GM18511 (cell line): ENCODE data around the gene SUSD4.

Experiments
- ATAC-seq: cut with Tn5 transposase; IDR thresholded peaks from one replicate; pipeline ENCODE4 v1.9.1; 2021; ENCODE audit warnings: mild to moderate bottlenecking, moderate library complexity; ENCODE audit not compliant: unreplicated experiment

The SUSD4 gene

DNA sequence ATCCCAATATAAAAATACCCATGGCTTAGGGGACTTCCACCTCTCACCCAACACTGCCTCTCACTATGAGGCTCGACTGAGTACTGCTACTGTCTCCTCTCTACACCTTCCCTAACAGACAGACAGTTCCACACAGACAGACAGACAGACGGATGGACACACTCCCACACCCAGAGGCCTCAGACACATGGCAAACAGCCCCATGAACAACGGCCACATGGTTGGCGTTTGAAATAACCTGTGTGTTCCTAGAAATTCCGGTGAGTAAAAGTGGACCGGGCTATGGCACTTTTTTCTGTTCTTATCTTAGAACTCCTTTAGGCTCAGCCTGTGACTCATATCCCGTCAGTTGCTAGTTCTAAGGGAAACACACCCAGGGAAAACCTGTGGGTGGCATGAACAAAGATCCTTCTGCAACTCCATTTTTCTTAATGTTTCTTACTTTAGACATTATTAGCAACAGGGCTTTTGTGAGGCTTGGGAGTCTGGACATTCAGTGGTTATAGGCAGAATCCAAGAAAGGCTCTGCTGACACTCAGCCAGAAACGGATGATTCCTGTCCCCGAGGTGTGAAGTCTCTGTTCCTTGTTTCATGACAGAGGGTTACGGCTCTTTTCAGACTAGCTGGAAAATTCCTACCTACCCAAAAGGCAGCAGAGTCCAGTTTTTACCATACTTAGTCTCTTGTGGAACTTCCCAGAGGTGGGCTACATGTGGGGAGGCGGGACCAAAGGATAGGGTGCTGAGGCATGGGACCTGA, 130.4 kb downstream of the SUSD4 start:
- ATAC-seq = no peak

DNA sequence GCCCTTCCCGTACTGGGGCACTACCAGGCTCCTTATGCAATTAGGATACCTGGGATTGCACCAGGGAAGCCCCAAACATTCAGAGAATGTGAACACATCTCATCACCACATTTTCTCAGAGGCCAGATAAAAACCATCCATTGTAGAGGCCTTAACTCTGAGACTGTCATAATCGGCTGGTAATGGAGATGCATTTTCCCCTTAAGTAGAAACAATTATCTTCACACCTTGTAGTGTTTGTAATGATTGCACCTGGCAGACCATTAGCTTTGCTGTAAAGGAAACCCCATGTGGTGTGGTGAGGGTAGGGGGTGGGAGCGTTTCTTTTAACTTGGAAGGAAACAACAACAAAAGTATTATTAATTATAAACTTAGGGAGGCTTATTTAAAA, 131.0 kb downstream of the SUSD4 start:
- ATAC-seq = no peak

DNA sequence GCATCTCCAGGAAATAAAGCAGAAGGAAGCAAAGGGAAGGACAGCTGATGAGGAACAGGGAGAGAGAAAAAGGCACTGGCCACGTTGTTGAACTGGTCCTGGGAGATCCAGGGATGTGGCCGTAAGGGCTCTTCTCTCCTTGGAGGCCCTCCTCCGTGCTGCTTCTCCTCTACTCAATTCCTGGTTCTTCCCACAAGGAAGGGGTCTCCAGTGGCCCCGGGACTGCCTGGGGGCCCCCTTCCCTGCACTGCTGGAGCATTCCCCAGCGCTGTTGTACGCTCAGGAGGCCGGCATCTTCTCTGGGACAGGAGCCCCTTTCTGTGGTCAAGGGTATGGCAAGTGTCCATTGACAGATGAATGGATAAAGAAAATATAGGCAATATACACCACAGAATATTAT, 132.4 kb downstream of the SUSD4 start:
- no peak for ATAC-seq

DNA sequence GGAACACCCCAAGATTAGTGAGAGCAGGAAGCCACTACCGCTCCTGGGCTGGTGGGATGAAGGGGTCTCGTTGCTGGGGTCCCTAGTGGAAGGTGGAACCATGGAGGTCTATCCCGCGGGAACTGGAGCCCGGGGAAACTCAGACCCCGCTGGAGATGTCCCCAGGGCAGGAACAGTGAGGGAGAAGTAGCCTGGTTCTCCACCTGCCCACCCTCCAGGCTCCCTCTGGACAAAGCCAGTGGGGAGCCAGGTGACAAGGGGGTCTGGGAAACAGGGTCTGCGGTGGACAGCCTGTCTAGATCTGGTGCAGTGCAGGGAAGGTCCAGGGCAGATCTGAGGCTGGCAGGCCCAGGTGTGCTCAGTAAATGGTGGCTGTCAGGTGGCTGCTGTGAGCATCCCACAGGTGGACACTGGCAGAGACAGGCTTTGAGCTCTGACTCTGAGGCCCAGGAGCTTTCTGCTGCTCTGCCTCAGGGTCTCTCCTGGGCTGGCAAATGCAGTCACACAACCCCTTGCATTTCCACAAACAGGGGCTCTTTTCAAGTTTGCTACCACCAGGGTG, 132.9 kb downstream of the SUSD4 start:
- ATAC-seq = no peak

GRCh38 chr1:223230161-223230881, 133.7 kb downstream of the SUSD4 start:
- ATAC-seq = no peak

- no peak for ATAC-seq
These were observed 134.2 kb downstream of the SUSD4 start for GRCh38 chr1:223229756-223230155.

DNA sequence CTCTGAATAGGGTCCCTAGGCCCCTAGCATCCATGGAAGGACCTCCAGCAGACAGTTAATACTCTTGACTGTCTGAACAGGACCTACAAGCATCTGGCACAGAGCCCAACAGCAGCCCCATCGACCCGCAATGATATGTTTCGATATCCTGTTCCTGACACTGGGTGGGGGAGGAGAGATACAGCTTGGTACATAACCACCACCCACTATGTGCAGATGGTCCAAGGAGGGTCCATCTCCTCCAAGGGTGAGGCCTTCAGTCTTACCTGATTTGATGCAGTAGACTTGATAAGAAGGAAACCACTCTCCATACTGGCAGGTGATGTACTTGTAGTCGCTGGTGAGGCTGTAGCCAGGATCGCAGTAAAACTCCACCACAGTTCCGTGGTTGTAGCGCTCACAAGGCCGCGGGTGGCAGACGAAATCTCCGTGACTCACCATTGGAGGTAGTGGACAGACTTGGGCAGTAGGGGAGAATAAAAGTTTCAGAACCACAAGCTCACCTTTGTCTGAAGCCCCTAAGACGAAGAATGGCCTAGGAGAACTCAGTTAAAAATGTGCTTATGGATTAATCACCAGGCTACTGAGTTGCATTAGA, 134.9 kb downstream of the SUSD4 start:
- ATAC-seq = no peak

GRCh38 chr1:223228201-223228600, 135.8 kb downstream of the SUSD4 start:
- ATAC-seq = no peak

DNA sequence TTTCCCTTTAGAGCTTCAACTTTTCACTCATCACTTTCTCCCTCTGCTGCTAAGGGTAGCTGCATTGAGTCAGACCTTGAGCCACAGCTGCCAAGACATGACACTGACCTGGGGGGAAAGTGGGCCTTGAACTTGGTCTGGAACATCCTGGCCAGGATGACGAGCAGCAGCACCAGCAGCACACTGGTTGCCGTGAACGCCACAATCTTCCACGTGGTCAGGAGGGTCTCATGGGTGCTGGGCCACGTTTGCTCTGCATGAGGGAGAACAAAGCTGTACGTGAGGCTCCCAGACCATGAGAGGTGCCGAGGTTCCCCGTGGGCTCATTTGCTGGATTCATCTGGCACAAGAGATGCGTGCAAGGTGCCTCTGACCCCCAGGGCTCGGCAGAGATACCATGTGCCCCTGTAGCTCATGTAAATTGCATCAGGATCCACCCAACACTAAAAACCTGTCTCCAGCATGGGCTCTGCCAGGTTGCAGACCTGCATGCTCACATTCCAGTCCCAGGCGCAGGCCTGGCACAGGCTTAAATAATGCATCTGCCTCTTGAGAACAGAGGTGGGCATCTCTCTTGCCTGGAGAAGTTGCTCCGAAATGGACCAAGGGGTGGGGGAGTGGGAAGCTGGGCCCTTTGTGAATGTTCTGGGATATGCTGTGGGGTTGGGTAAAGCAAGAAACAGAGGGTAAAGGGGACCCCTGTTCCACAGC, 136.3 kb downstream of the SUSD4 start:
- no peak for ATAC-seq

GRCh38 chr1:223227031-223227430, 136.9 kb downstream of the SUSD4 start:
- no peak for ATAC-seq

DNA sequence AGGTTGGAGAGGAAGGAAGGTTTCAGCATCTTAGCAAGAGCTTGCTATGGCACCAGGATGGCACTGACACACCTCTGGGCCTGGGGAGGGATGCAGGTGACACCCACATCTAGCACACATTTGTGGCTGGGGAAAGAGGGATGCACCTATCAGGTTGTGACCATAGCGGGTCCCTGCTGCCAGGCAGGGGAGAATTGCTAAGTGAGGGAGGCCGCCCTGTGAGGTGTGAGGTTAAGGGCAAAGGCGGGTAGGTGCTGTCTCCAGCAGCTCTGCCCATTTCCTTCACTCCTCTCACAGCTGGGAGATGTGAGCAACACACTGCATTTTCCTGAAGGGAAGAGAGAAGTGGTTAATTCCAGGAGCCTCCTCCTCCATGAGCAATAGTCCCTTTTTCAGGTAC, 137.7 kb downstream of the SUSD4 start:
- no peak for ATAC-seq

- no peak for ATAC-seq
These were observed 138.5 kb downstream of the SUSD4 start for GRCh38 chr1:223225481-223225880.

- no peak for ATAC-seq
These were observed 138.9 kb downstream of the SUSD4 start for GRCh38 chr1:223225061-223225460.

DNA sequence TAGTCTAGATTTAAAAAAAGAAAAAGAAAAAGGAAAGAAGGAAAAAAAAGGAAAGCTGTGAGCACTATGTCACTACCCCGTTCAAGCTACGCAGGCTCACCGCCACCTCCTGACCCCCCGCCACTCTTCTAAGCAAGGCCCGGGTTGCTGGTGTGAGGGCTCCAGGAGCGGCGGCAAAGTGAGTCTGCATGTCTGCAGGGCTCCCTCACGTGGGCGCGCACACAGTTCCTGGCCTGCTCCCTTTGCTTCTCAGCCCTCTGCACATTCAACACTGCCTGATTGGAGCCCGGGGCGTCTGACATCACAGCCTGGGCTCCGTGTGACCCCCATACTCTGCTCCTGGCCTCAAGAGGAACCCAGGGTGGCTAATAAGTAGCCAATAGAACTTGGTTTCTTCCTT, 139.5 kb downstream of the SUSD4 start:
- no peak for ATAC-seq

GRCh38 chr1:223223091-223223995, 140.6 kb downstream of the SUSD4 start:
- no peak for ATAC-seq

DNA sequence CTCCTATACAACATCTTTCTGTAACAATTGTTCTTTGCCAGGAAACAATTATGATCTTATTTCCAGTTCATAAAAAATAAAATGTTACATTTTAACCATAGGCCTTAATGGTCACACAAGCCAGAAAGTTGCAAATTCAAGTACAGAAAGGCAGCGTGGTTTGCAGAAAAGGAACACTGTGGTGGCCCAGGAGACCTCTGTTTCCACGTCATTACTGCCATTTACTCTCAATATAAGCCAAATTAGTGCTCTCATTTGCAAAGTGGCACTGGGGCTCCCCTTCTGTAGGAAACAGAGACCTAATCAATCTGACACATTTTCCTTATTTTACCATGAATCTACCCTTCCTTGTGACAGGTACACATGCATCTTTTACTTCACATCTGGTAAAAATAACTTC, 141.6 kb downstream of the SUSD4 start:
- no peak for ATAC-seq

DNA sequence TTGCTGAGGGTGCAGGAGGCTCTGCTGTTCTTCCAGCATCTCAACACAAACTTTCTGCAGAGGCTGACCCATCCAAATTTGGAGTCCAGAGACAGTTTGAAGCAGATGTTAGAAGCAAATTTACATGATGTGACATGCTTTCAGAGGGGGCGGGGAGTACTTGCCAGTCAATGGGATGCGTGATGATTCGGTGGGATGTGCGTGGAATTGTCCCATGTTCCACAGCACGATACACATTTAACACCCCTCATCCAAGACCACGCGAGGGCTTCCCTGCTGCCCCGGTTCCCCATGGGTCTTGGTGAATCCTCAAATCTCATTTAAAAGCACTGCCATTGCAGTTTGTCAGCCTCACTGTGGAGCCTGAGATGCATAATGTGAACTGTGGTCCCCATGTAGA, 142.3 kb downstream of the SUSD4 start:
- no peak for ATAC-seq

DNA sequence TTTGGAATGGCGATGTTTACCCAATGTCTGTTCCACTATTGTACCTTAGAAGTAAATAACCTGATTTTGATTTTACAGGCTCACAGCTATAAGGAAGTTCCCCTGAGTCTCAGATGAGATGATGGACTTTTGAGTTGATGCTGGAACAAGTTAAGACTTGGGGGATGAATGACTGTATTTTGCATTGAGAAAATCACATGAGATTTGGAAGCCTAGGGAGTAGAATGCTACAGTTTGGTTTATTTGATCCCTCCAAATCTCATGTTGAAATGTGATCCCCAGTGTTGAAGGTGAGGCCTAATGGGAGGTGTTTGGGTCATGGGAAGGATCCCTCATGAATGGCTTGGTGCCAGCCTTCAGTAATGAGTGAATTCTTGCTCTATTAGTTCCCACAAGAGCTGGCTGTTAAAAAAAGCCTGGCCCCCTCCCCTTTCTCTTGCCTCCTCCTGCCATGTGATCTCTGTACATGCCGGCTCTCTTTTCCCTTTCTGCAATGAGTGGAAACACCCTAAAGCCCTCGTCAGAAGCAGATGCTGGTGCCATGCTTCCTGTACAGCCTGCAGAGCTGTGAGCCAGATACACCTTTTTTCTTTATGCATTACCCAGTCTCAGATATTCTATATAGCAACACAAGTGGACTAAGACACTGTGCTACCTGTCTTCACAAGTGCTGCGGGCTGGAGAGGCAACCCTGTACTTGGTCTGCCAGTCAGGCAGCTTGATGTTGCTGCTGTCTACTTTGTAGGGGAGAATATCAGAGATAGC, 143.9 kb downstream of the SUSD4 start:
- no peak for ATAC-seq

DNA sequence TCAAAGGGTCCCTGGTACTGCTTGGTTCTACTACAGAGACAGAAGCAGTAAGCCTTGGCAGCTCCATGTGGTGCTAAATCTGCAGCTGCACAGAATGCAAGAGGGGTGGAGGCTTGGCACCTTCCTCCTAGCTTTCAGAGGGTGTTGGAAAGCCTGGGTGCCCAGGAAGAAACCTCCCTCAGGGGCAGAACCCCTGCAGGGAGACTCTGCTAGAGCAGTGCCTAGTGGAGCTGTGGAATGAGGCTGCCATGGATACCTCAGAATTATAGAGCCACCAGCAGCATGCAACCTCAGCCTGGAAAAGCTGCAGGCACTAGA, 144.7 kb downstream of the SUSD4 start:
- ATAC-seq = no peak

GRCh38 chr1:223217781-223218180, 146.2 kb downstream of the SUSD4 start:
- ATAC-seq = no peak
